ENCODE data around the gene IPO4. TPM values are rescaled to one million over a fixed set of nuclear protein-coding genes. Genes with fewer than 3 reads are reported as not detected.
"Not testable (repeated sequence)": the region's sequence is repeated elsewhere in the genome, so short reads cannot be mapped to it uniquely, and the experiment has no call there.

IPO4 gene
- total RNA-seq, 2 donors from 2014 or later = 34.0 to 78.7 TPM

DNA sequence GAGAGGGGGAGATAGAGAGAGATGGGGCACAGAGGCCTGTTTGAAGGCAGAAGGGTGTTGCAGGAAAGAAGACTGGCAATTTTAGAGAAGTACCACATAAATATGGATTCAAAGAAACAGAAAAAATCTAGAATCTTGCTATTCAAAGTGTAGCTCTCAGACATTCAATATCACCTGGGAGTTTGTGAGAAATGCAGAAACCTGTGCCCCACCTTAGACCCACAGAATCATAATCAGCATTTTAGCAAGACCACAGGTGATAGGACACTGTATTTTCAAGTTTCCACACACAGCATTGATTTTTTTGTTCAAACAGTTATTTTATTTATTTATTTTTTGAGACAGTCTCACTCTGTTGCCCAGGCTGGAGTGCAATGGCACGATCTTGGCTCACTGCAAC is 40.3 kb upstream of the IPO4 start:
- Mint-ChIP-seq H3K27ac (no peak overlapping the region), H3K36me3 (ENCODE audit: low read depth) (peaks cover 62% of the 10 kb centered on the region), H3K27me3 (no peaks in the 10 kb centered on the region), H3K4me3 (no peak overlapping the region), H3K9me3 (no peaks in the 10 kb centered on the region), H3K4me1 (peaks cover 19% of the 10 kb centered on the region)
- no peak for ATAC-seq (replicated peaks)

- peaks cover 14% of the 10 kb centered on the region for H3K4me1 Mint-ChIP-seq
- H3K27ac Mint-ChIP-seq = peak overlapping the region; percentile 6
- peak overlapping the region; percentile 3 for H3K4me3 Mint-ChIP-seq
- no peak for ATAC-seq (replicated peaks)
- H3K9me3 Mint-ChIP-seq = no peaks in the 10 kb centered on the region
- H3K36me3 Mint-ChIP-seq (ENCODE audit: low read depth) = peaks cover 48% of the 10 kb centered on the region
- no peaks in the 10 kb centered on the region for H3K27me3 Mint-ChIP-seq
Measured at GRCh38 chr14:24226473-24226872, 37.9 kb upstream of the IPO4 start.

DNA sequence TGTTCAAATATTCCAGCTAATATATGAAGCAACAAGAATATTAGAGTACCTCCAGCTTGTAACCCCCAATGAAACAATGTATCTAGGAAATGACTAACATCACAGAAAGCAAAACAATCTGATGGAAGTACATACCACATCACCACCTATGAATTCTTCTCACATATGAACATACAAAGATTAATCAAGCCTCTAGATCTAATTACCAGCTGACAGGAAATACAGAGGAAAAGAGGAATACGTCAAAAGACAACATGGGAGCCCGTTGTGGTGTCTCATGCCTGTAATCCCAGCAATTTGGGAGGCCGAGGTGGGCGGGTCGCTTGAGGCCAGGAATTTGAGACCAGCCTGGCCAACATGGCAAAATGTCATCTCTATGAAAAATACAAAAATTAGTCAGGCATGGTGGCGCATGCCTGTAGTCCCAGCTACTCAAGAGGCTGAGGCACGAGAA is 36.0 kb upstream of the IPO4 start:
- no peaks in the 10 kb centered on the region for H3K27me3 Mint-ChIP-seq
- no peak for ATAC-seq (replicated peaks)
- peaks cover 48% of the 10 kb centered on the region for H3K36me3 Mint-ChIP-seq (ENCODE audit: low read depth)
- peaks cover 16% of the 10 kb centered on the region for H3K4me1 Mint-ChIP-seq
- no peaks in the 10 kb centered on the region for H3K9me3 Mint-ChIP-seq
- peak overlapping the region; percentile 66 for H3K27ac Mint-ChIP-seq
- H3K4me3 Mint-ChIP-seq = no peak overlapping the region

DNA sequence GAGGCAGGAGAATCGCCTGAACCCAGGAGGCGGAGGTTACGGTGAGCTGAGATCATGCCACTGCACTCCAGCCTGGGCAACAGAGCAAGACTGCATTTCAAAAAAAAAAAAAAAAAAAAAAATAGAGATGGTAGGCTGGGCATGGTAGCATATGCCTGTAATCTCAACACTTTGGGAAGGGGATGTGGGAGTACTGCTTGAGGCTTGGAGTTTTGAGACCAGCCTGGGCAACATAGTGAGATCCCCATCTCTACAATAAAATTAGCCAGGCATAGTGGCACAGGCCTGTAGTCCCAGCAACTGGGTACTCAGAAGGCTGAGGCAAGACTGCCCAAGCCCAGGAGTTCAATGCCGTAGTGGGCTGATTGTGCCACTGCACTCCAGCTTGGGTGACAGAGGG is 34.4 kb upstream of the IPO4 start:
- H3K27me3 Mint-ChIP-seq; H3K27ac Mint-ChIP-seq; H3K4me3 Mint-ChIP-seq; ATAC-seq (replicated peaks); H3K9me3 Mint-ChIP-seq: not testable (repeated sequence)
- peaks cover 45% of the 10 kb centered on the region for H3K36me3 Mint-ChIP-seq (ENCODE audit: low read depth)
- peaks cover 20% of the 10 kb centered on the region for H3K4me1 Mint-ChIP-seq

DNA sequence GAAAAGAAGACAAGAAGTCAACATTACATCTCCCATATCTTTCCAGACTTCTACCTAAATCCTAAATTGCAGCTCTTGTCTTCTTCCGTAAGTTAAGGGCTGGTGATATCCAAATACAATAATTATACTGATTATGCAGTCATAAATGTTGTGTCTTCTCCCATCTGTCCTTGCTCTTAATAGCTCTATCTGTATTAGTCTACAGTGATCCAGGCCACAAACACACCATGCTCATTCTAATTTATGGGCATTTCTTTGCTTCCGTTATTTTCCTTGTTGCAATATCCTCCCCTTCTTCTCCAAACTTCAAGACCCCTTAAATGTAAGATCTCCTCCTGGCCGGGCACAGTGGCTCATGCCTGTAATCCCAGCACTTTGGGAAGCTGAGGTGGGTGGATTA is 30.9 kb upstream of the IPO4 start:
- no peaks in the 10 kb centered on the region for H3K9me3 Mint-ChIP-seq
- peaks cover 43% of the 10 kb centered on the region for H3K36me3 Mint-ChIP-seq (ENCODE audit: low read depth)
- H3K27ac Mint-ChIP-seq = peak overlapping the region; percentile 35
- H3K4me1 Mint-ChIP-seq = peaks cover 19% of the 10 kb centered on the region
- H3K27me3 Mint-ChIP-seq = no peaks in the 10 kb centered on the region
- H3K4me3 Mint-ChIP-seq = no peak overlapping the region
- ATAC-seq (replicated peaks) = no peak

DNA sequence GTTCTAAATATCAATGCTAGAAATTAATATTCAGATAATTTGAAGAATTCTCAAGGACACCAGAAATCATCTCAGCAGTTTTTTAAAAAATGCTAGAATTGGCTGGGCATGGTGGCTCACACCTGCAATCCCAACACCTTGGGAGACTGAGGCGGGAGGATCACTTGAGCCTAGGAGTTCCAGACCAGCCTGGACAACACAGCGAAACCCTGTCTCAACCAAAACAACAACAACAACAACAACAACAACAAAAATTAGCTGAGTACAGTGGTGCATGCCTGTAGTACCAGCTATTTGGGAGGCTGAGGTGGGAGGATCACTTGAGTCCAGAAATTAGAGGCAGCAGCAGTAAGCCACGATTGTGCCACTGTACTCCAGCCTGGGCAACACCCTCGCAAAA is 30.5 kb upstream of the IPO4 start:
- no peak for ATAC-seq (replicated peaks)
- Mint-ChIP-seq H3K27ac (peak overlapping the region; percentile 35), H3K27me3 (no peaks in the 10 kb centered on the region), H3K9me3 (no peaks in the 10 kb centered on the region), H3K36me3 (ENCODE audit: low read depth) (peaks cover 40% of the 10 kb centered on the region), H3K4me1 (peaks cover 21% of the 10 kb centered on the region), H3K4me3 (no peak overlapping the region)

DNA sequence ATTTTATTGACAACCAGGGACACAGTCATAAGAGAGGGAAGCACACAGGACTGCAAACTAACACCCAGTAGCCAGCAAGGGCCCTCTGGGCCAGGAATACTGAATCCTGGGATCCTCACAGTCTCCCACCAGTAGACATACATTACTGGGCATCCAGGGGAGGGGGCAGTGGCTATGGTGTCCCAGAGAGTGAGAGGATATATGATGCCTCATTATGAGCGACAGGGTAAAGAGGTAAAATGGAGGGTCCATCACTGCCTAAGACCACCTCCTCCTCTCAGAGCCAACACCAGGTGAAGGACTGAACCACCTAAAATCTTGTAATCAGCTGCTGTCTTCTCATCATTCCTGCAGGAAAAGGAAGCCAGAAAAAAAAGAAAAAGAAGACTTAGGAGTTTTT is 28.3 kb upstream of the IPO4 start:
- H3K9me3 Mint-ChIP-seq; H3K4me3 Mint-ChIP-seq; H3K27me3 Mint-ChIP-seq; ATAC-seq (replicated peaks): not testable (repeated sequence)
- Mint-ChIP-seq H3K36me3 (ENCODE audit: low read depth) (peaks cover 58% of the 10 kb centered on the region), H3K27ac (peak overlapping the region; percentile 88), H3K4me1 (peaks cover 23% of the 10 kb centered on the region)

GRCh38 chr14:24216345-24216699 is 27.7 kb upstream of the IPO4 start:
- H3K4me1 Mint-ChIP-seq = peaks cover 29% of the 10 kb centered on the region
- no peak for ATAC-seq (replicated peaks)
- no peaks in the 10 kb centered on the region for H3K9me3 Mint-ChIP-seq
- H3K36me3 Mint-ChIP-seq (ENCODE audit: low read depth) = peaks cover 63% of the 10 kb centered on the region
- H3K27ac Mint-ChIP-seq = peak overlapping the region; percentile 88
- peak overlapping the region; percentile 81 for H3K4me3 Mint-ChIP-seq
- H3K27me3 Mint-ChIP-seq = no peaks in the 10 kb centered on the region

GRCh38 chr14:24215495-24216344 is 27.1 kb upstream of the IPO4 start, which contains the start of gene MDP1:
Gene MDP1 (minus strand): TSS chr14:24216066. CDS start chr14:24215955, 111 bp downstream.
- Mint-ChIP-seq H3K27me3 (no peaks in the 10 kb centered on the region), H3K36me3 (ENCODE audit: low read depth) (peaks cover 69% of the 10 kb centered on the region), H3K4me1 (peaks cover 29% of the 10 kb centered on the region), H3K4me3 (peak within 1 kb of the TSS; percentile 81), H3K9me3 (no peaks in the 10 kb centered on the region), H3K27ac (peak within 1 kb of the TSS; percentile 88)
- peak; percentile 76 for ATAC-seq (replicated peaks)

DNA sequence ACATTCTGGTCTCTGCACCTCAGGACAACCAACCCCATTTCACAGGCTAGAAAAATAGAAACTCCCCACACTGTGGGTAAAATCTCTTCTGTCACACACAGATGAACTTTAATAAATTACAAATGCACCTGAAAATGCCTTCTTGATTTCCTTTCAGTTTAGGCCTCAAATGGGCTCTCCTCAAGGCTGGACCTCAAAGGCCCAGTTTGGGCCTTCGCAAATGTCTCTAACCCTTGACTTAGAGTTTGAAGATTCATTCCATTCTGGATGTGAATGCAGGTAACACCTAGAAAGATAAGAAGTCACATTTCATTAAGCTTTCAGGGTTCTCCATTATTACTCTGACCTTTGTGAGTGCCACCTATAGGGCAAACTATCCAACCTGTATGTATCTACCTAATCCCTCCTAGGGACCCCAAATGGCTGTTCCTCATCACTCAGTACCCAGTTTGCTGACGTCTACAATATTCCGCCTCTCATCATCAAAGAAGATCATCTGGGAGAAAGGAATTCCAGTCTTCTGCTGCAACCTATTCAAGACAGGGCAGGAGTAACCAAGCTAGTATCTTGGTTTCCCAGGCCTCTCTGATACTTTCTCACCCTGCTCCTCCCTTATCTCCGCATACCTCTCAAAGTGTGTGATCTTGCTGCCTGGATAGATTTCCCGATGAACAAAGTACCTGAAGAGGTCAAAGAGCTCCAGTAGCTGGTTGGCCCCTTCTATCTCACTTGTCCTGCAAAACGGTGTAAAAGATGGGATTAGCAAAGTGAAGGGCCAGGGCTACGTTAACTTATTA is 25.4 kb upstream of the IPO4 start:
- H3K27ac Mint-ChIP-seq = peak overlapping the region; percentile 88
- H3K4me3 Mint-ChIP-seq = peak overlapping the region; percentile 81
- H3K4me1 Mint-ChIP-seq = peaks cover 29% of the 10 kb centered on the region
- ATAC-seq (replicated peaks) = no peak
- peaks cover 79% of the 10 kb centered on the region for H3K36me3 Mint-ChIP-seq (ENCODE audit: low read depth)
- no peaks in the 10 kb centered on the region for H3K27me3 Mint-ChIP-seq
- H3K9me3 Mint-ChIP-seq = no peaks in the 10 kb centered on the region

- Mint-ChIP-seq H3K4me3 (peak within 1 kb of the TSS; percentile 81), H3K27me3 (no peaks in the 10 kb centered on the region), H3K4me1 (peaks cover 29% of the 10 kb centered on the region), H3K36me3 (ENCODE audit: low read depth) (peaks cover 82% of the 10 kb centered on the region), H3K27ac (peak within 1 kb of the TSS; percentile 88), H3K9me3 (no peaks in the 10 kb centered on the region)
- peak; percentile 86 for ATAC-seq (replicated peaks)
Measured at GRCh38 chr14:24212924-24213865, 24.6 kb upstream of the IPO4 start, which contains the start of gene CHMP4A. Gene CHMP4A (minus strand): TSS chr14:24213488. CDS start chr14:24213439, 49 bp downstream.

GRCh38 chr14:24211311-24211710 is 22.7 kb upstream of the IPO4 start:
- peaks cover 82% of the 10 kb centered on the region for H3K36me3 Mint-ChIP-seq (ENCODE audit: low read depth)
- H3K27me3 Mint-ChIP-seq = no peaks in the 10 kb centered on the region
- peak overlapping the region; percentile 81 for H3K4me3 Mint-ChIP-seq
- no peak for ATAC-seq (replicated peaks)
- H3K4me1 Mint-ChIP-seq = peaks cover 42% of the 10 kb centered on the region
- no peaks in the 10 kb centered on the region for H3K9me3 Mint-ChIP-seq
- peak overlapping the region; percentile 36 for H3K27ac Mint-ChIP-seq

- H3K27ac Mint-ChIP-seq = peak overlapping the region; percentile 80
- no peaks in the 10 kb centered on the region for H3K27me3 Mint-ChIP-seq
- H3K4me3 Mint-ChIP-seq = no peak overlapping the region
- peaks cover 39% of the 10 kb centered on the region for H3K4me1 Mint-ChIP-seq
- peaks cover 5% of the 10 kb centered on the region for H3K9me3 Mint-ChIP-seq
- ATAC-seq (replicated peaks) = no peak
- H3K36me3 Mint-ChIP-seq (ENCODE audit: low read depth) = peaks cover 95% of the 10 kb centered on the region
Measured at GRCh38 chr14:24207625-24208024, 19.0 kb upstream of the IPO4 start.

- peaks cover 5% of the 10 kb centered on the region for H3K9me3 Mint-ChIP-seq
- no peak overlapping the region for H3K4me3 Mint-ChIP-seq
- no peaks in the 10 kb centered on the region for H3K27me3 Mint-ChIP-seq
- H3K27ac Mint-ChIP-seq = peak overlapping the region; percentile 80
- ATAC-seq (replicated peaks) = no peak
- H3K4me1 Mint-ChIP-seq = peaks cover 39% of the 10 kb centered on the region
- H3K36me3 Mint-ChIP-seq (ENCODE audit: low read depth) = peaks cover 95% of the 10 kb centered on the region
Measured at GRCh38 chr14:24207104-24207551, 18.5 kb upstream of the IPO4 start.

Measured in activated T-helper 17 cell treated with anti-CD3 and anti-CD28 coated beads, Interleukin-2, amount 50 U/mL, for 72 hours (primary cell).